Vagina (tissue), 2 donors: ENCODE data around the gene LRP2.

ENCODE experiments used
- POLR2A ChIP-seq, 2 donors: fragments of 450-650 bp; IDR thresholded peaks; one replicate each; pipeline ENCODE4 v1.6.1; 2017; ENCODE audit warnings: antibody characterized with exemption in 2 of 2, mild to moderate bottlenecking in 2 of 2, moderate library complexity in 2 of 2
- TF ChIP-seq, protein P1 (sequence below), 3 experiments: fragments of 450-650 bp in 2 of 3; fragments of 200-600 bp in 1 of 3; sonication (generic) in 1 of 3; IDR thresholded peaks; one replicate each; pipeline ENCODE4 v1.5.1; 2017 to 2019; ENCODE audit warnings: antibody characterized with exemption in 3 of 3, mild to moderate bottlenecking in 2 of 3, moderate library complexity in 2 of 3

- TF ChIP-seq POLR2A (IDR thresholded peaks at IDR 0.05) = no peak
- TF ChIP-seq, protein P1, sequence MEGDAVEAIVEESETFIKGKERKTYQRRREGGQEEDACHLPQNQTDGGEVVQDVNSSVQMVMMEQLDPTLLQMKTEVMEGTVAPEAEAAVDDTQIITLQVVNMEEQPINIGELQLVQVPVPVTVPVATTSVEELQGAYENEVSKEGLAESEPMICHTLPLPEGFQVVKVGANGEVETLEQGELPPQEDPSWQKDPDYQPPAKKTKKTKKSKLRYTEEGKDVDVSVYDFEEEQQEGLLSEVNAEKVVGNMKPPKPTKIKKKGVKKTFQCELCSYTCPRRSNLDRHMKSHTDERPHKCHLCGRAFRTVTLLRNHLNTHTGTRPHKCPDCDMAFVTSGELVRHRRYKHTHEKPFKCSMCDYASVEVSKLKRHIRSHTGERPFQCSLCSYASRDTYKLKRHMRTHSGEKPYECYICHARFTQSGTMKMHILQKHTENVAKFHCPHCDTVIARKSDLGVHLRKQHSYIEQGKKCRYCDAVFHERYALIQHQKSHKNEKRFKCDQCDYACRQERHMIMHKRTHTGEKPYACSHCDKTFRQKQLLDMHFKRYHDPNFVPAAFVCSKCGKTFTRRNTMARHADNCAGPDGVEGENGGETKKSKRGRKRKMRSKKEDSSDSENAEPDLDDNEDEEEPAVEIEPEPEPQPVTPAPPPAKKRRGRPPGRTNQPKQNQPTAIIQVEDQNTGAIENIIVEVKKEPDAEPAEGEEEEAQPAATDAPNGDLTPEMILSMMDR (IDR thresholded peaks at IDR 0.05) = no peak
Observed at GRCh38 chr2:169265591-169265990, 96.7 kb downstream of the LRP2 start.
